Measurements from ENCODE around the gene ZNF664.

The ZNF664 gene

GRCh38 chr12:123960029-123960735 lies 12.8 kb upstream of the ZNF664 start:
- TF ChIP-seq CTCF (IDR thresholded peaks at IDR 0.05; ENCODE audit: insufficient read depth, low read depth, low read length, missing control alignments), result no peak
- no peak overlapping the region for H3K4me3 ChIP-seq (ENCODE audit: low read length)
- DNase-seq (ENCODE audit: low read depth), result no peak

DNA sequence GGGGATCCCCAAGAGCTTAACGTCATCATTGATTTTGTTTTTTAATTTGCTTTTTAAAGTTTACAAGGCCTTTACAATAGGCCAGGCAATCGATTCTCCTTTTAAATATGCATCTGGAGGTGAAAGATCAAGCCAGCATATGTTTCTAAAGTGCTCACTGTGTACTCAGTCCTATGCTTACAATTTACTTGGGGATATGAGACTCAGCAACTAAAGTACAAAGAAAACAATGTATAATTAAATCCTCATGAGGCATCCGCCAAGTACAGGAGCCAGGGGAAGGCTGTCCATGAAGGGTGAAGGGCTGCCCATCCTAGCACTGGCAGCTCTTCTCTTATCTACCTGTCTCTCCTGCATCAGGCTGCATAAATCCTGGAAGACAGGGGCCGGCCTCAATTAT lies 12.2 kb upstream of the ZNF664 start:
- DNase-seq (ENCODE audit: low read depth), result no peak
- no peak for TF ChIP-seq CTCF (IDR thresholded peaks at IDR 0.05; ENCODE audit: insufficient read depth, low read depth, low read length, missing control alignments)
- H3K4me3 ChIP-seq (ENCODE audit: low read length), result no peak overlapping the region

DNA sequence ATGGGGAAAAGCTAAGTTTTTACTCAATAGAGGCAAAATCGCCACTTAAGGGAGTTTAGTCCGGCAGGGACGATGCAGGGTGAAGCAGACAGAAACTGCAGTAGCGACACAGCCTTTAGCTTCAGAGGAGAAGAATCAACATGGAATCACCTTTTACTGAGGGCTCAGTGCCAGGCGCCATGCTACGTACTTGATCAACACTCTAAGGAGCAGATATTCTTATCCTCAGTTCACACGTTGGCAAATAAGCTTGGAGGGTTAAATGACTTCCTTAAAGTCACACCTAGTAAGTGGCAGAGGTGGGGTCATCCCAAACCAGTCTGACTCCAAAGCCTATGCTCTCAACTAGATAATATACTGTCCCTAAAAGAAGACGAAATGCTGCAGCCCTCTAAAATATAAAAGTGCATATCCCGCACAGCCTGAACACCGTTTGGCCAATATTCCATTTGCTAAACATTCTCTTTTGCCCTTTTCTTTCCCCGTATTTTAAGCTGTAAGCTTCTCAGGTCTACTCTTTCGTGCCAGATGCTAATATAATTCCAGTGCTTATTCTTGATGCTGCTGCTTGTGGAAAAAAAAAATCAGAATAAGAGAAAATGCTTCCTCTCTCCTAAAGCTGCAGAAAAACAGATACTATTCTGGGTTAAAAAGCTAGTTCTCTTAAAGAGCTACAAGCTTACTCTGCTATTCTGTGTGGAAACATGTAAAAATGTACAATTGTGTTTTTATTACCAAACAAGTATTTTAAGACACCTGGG lies 11.2 kb upstream of the ZNF664 start:
- DNase-seq (ENCODE audit: low read depth), result no peak
- no peak for TF ChIP-seq CTCF (IDR thresholded peaks at IDR 0.05; ENCODE audit: insufficient read depth, low read depth, low read length, missing control alignments)
- H3K4me3 ChIP-seq (ENCODE audit: low read length), result no peak overlapping the region

DNA sequence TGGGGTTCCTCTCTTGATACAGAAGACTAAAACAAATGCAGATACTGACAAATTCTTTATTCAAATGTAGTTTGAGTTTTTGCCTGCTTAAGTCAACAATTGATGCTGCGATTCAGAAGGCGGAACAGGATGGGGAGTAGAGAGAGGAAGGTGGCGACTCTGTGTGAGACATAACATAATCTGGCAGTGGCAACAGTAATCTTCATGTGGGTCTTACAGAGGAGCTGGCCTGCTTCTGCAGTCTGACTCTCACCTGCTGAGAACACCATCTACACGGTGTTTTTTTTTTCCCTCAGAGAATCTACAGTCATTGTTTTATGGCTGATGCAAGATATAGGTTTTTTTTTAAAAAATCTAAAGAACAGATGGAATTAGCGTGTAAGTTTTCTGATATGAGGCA lies 10.5 kb upstream of the ZNF664 start:
- H3K4me3 ChIP-seq (ENCODE audit: low read length), result no peak overlapping the region
- no peak for TF ChIP-seq CTCF (IDR thresholded peaks at IDR 0.05; ENCODE audit: insufficient read depth, low read depth, low read length, missing control alignments)
- no peak for DNase-seq (ENCODE audit: low read depth)

DNA sequence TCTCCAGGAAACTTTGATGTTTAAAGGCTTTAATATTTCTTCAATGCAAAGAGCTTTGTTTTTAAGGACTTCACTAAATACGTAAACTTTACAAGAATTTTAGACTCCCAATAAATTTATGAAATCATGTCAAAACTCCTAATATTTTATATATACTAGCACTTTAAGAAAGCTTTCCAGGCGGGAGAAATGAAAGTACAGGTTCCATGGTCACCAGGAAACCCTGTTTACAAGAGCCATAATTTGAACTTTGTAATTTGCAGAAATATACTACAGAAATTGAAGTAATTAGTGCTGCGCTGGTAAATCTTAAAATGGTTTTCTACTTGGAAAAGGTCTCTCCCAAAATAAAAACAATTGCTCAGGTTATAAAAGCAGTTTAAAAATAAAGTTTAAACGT lies 9.2 kb upstream of the ZNF664 start:
- DNase-seq (ENCODE audit: low read depth), result no peak
- TF ChIP-seq CTCF (IDR thresholded peaks at IDR 0.05; ENCODE audit: insufficient read depth, low read depth, low read length, missing control alignments), result no peak
- no peak overlapping the region for H3K4me3 ChIP-seq (ENCODE audit: low read length)

DNA sequence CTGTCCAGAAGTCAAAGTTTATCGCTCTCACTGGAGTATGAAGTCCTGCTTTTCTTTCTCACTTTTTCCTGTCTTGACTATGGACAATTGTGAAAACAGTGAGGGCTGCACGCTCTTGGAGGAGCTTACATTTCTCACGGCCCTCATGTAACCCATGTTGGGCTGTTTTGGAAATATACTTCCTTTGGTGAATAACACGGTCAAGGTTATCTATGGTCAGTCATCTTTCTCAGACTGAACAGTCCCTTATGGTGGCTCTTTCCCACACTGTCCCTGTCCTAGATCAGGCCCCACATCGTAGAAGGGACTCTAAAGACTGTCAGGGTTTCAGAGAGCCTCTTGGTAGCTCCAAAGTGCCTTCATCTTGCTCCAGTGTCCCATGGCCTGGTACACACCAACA lies 7.6 kb upstream of the ZNF664 start:
- no peak overlapping the region for H3K4me3 ChIP-seq (ENCODE audit: low read length)
- no peak for TF ChIP-seq CTCF (IDR thresholded peaks at IDR 0.05; ENCODE audit: insufficient read depth, low read depth, low read length, missing control alignments)
- DNase-seq (ENCODE audit: low read depth), result no peak

All from epithelial cell of esophagus (primary cell).